Endothelial cell of umbilical vein (primary cell): ENCODE data around the gene TUBGCP2. TPM values are rescaled to one million over a fixed set of nuclear protein-coding genes. Genes with fewer than 3 reads are reported as not detected.

Source experiments
- BruUV-seq: library from RNA; stranded (reverse); fragments of 400-500 nt; replicated peaks from 2 replicates; lab custom pipeline; 2021; lab: Mats Ljungman, UMichigan
- CTCF ChIA-PET: fragments of 300-600, 350-600 bp; sonication (Branson Sonifier 250); formaldehyde crosslinking; loops from one replicate; lab custom pipeline; 2021; ENCODE audit warnings: antibody characterized with exemption, inconsistent platforms; lab: Charles Lee
- POLR2A ChIA-PET: fragments of 300-600, 350-600 bp; sonication (Branson Sonifier 250); formaldehyde crosslinking; loops from one replicate; lab custom pipeline; 2021; ENCODE audit warnings: antibody characterized with exemption, inconsistent platforms; lab: Charles Lee
- DNase-seq: peaks from one replicate; pipeline ENCODE4 v3.0.0-alpha.2; 2011; ENCODE audit warnings: low read depth, low spot score
- FAIRE-seq: peaks from 2 replicates; lab custom pipeline; 2011; peaks lifted over from hg19 to GRCh38; lab: Jason Lieb, UNC
- H2AFZ ChIP-seq: 2 replicates; pipeline ENCODE4 v1.6.0; 2012; ENCODE audit warnings: low read depth, low read length, control low read depth, inconsistent platforms
- H3K27ac ChIP-seq: 2 replicates; pipeline ENCODE4 v1.5.1; 2011; ENCODE audit warnings: low read depth, mild to moderate bottlenecking, control low read depth, low read length, moderate library complexity; ENCODE audit not compliant: insufficient read depth
- H3K27me3 ChIP-seq, 2 experiments: 2 replicates each; pipeline versions ENCODE4 v1.6.0 to v1.6.1; 2011; ENCODE audit warnings: low read length in 2 of 2, mixed read lengths in 1 of 2; ENCODE audit not compliant: control insufficient read depth in 2 of 2, insufficient read depth in 2 of 2
- H3K36me3 ChIP-seq, 2 experiments: 2 replicates in 1 of 2; 3 replicates in 1 of 2; pipeline ENCODE4 v1.5.1; 2011; ENCODE audit warnings: low read length in 2 of 2, mild to moderate bottlenecking in 1 of 2, moderate library complexity in 1 of 2; ENCODE audit not compliant: control insufficient read depth in 2 of 2, insufficient read depth in 2 of 2; ENCODE audit errors: extremely low read depth in 1 of 2
- H3K4me1 ChIP-seq: 3 replicates; pipeline ENCODE4 v1.5.1; 2011; ENCODE audit warnings: mild to moderate bottlenecking, low read length; ENCODE audit not compliant: control insufficient read depth, insufficient read depth; ENCODE audit errors: extremely low read depth
- H3K4me2 ChIP-seq: 2 replicates; pipeline ENCODE4 v1.6.1; 2011; ENCODE audit warnings: low read length, control low read depth, mixed read lengths; ENCODE audit not compliant: insufficient read depth
- H3K4me3 ChIP-seq, 3 experiments: fragments of 200-600 bp in 1 of 3; sonication (generic), shearing (Covaris generic) in 1 of 3; replicated peaks in 1 of 3; 2 replicates each; pipeline ENCODE4 v1.5.1; 2011 to 2016; ENCODE audit warnings: control low read depth in 3 of 3, low read length in 3 of 3, mild to moderate bottlenecking in 2 of 3, inconsistent platforms in 1 of 3, low read depth in 1 of 3, moderate library complexity in 1 of 3; ENCODE audit not compliant: insufficient read depth in 1 of 3
- H3K79me2 ChIP-seq: 2 replicates; pipeline ENCODE4 v1.6.0; 2012; ENCODE audit warnings: low read length, inconsistent platforms; ENCODE audit not compliant: control insufficient read depth, insufficient read depth
- H3K9ac ChIP-seq: replicated peaks from 2 replicates; pipeline ENCODE3; 2011; ENCODE audit warnings: low read length, control low read depth; ENCODE audit not compliant: insufficient read depth; ENCODE audit errors: extremely low read depth
- H3K9me1 ChIP-seq: replicated peaks from 3 replicates; pipeline ENCODE4 v1.6.0; 2011; ENCODE audit warnings: mild to moderate bottlenecking, low read length; ENCODE audit not compliant: control insufficient read depth, insufficient read depth; ENCODE audit errors: extremely low read depth
- H3K9me3 ChIP-seq: replicated peaks from 2 replicates; pipeline ENCODE4 v1.5.1; 2012; ENCODE audit warnings: low read length, inconsistent platforms; ENCODE audit not compliant: control insufficient read depth, insufficient read depth
- H4K20me1 ChIP-seq: replicated peaks from 2 replicates; pipeline ENCODE3; 2011; ENCODE audit warnings: mild to moderate bottlenecking, low read length; ENCODE audit not compliant: control insufficient read depth, insufficient read depth; ENCODE audit errors: extremely low read depth
- EZH2 ChIP-seq: IDR thresholded peaks from 2 replicates; pipeline ENCODE4 v1.6.1; 2012; ENCODE audit warnings: borderline replicate concordance, low read depth, mild to moderate bottlenecking, moderate library complexity, low read length, inconsistent platforms; ENCODE audit not compliant: severe bottlenecking
- FOS ChIP-seq: IDR thresholded peaks from 2 replicates; pipeline ENCODE4 v1.6.1; 2011; ENCODE audit warnings: mild to moderate bottlenecking, low read length, moderate library complexity, borderline replicate concordance; ENCODE audit not compliant: insufficient read depth
- GATA2 ChIP-seq: IDR thresholded peaks from 2 replicates; pipeline ENCODE4 v1.7.0; 2011; ENCODE audit warnings: low read depth, mild to moderate bottlenecking, moderate library complexity, mixed read lengths, low read length; ENCODE audit not compliant: insufficient read length, insufficient read depth
- JUN ChIP-seq: IDR thresholded peaks from 2 replicates; pipeline ENCODE4 v1.6.1; 2011; ENCODE audit warnings: borderline replicate concordance, low read depth; ENCODE audit not compliant: insufficient read length, insufficient read depth
- MAX ChIP-seq: IDR thresholded peaks from 2 replicates; pipeline ENCODE4 v1.6.1; 2011; ENCODE audit not compliant: insufficient read depth, insufficient read length
- MYC ChIP-seq: IDR thresholded peaks from one replicate; pipeline ENCODE4 v1.6.1; 2011; ENCODE audit warnings: mild to moderate bottlenecking, low read depth, low read length
- POLR2A ChIP-seq: IDR thresholded peaks from 2 replicates; pipeline ENCODE4 v1.6.1; 2012; ENCODE audit warnings: low read depth, mild to moderate bottlenecking, control low read depth, low read length
- POLR2AphosphoS5 ChIP-seq: IDR thresholded peaks from 2 replicates; pipeline ENCODE4 v1.6.1; 2012; ENCODE audit warnings: low read depth, mild to moderate bottlenecking, control low read depth, low read length, moderate library complexity; ENCODE audit not compliant: insufficient read depth
- dilution Hi-C: fragments of 300-500 bp; cut with MboI; formaldehyde crosslinking; loops from one replicate; pipeline ENCODE4 v1.15.0; 2019; ENCODE audit warnings: low sequenced_read_pairs; ENCODE audit not compliant: extremely low pct_ligation_motif_present
- intact Hi-C: fragments of 100-400 bp; cut with micrococcal nuclease; formaldehyde crosslinking; loops from one replicate; pipeline ENCODE4 v1.10.0; 2022
- polyA plus RNA-seq, 4 experiments: library from polyadenylated mRNA; depleted of rRNA in 3 of 4; stranded (reverse) in 3 of 4; unstranded in 1 of 4; fragments of >200 nt; gene quantifications; 2 replicates each; pipeline versions ENCODE4 v1.2.1 to v1.2.3, GENCODE V29; 2011 to 2012; ENCODE audit warnings: missing spikeins in 1 of 4
- total RNA-seq: library from RNA; stranded (reverse); gene quantifications from 2 replicates; pipeline ENCODE4 v1.2.3, GENCODE V29; 2021
- TF ChIP-seq, protein P1 (sequence below), 2 donors: IDR thresholded peaks; 1 replicate in 1 of 2; 2 replicates in 1 of 2; pipeline ENCODE4 v1.5.1; 2011; ENCODE audit warnings: low read length in 2 of 2, mild to moderate bottlenecking in 2 of 2, moderate library complexity in 2 of 2, control low read depth in 1 of 2, inconsistent platforms in 1 of 2, low read depth in 1 of 2; ENCODE audit not compliant: insufficient read depth in 1 of 2; ENCODE audit errors: extremely low read depth in 1 of 2

TUBGCP2 gene
- total and polyA plus RNA-seq, 2 donors (not counting 3 experiments of a cell fraction or from before 2014, with no cell fraction given): 37.1 to 53.1 TPM

- intact Hi-C loops (no loop called here), dilution Hi-C loops (no loop called here)
- no peaks in the 10 kb centered on the region for H3K4me1 ChIP-seq
- H3K9ac ChIP-seq: no peak overlapping the region
- H3K9me1 ChIP-seq: no peaks in the 10 kb centered on the region
- peaks cover 10 to 28% of the 10 kb centered on the region in 2 experiments for H3K27me3 ChIP-seq
- H3K4me2 ChIP-seq: no peak overlapping the region
- TF ChIP-seq POLR2A: no peak
- TF ChIP-seq GATA2: no peak
- no peak for TF ChIP-seq MAX
- no peak for TF ChIP-seq JUN
- no peak for TF ChIP-seq POLR2AphosphoS5
- TF ChIP-seq FOS: no peak
- TF ChIP-seq, protein P1, sequence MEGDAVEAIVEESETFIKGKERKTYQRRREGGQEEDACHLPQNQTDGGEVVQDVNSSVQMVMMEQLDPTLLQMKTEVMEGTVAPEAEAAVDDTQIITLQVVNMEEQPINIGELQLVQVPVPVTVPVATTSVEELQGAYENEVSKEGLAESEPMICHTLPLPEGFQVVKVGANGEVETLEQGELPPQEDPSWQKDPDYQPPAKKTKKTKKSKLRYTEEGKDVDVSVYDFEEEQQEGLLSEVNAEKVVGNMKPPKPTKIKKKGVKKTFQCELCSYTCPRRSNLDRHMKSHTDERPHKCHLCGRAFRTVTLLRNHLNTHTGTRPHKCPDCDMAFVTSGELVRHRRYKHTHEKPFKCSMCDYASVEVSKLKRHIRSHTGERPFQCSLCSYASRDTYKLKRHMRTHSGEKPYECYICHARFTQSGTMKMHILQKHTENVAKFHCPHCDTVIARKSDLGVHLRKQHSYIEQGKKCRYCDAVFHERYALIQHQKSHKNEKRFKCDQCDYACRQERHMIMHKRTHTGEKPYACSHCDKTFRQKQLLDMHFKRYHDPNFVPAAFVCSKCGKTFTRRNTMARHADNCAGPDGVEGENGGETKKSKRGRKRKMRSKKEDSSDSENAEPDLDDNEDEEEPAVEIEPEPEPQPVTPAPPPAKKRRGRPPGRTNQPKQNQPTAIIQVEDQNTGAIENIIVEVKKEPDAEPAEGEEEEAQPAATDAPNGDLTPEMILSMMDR (IDR thresholded peaks at IDR 0.05; ENCODE audit: extremely low read depth in 1 of 2, insufficient read depth in 1 of 2, low read depth in 1 of 2, low read length in 2 of 2): no peak
- no peak for TF ChIP-seq MYC
- TF ChIP-seq EZH2: no peak
- no TSS peak for BruUV-seq
- H2AFZ ChIP-seq: no peak overlapping the region
- POLR2A ChIA-PET: no interaction called here
- no peaks in the 10 kb centered on the region for H3K9me3 ChIP-seq
- no peaks in the 10 kb centered on the region for H3K79me2 ChIP-seq
- no peaks in the 10 kb centered on the region for H4K20me1 ChIP-seq
- H3K36me3 ChIP-seq: no peaks in the 10 kb centered on the region
- FAIRE-seq: no peak
- H3K4me3 ChIP-seq: no peak overlapping the region
- CTCF ChIA-PET: no interaction called here
- no peak for DNase-seq
- H3K27ac ChIP-seq: no peak overlapping the region
Observed at GRCh38 chr10:133338080-133339071, 29.7 kb upstream of the TUBGCP2 start.
